HepG2 (cell line): ENCODE measurements around the gene DIP2C. TPM values are rescaled to one million over a fixed set of nuclear protein-coding genes. Genes with fewer than 3 reads are reported as not detected.

ENCODE experiments used
- ATAC-seq: fragments of 200-7000 bp; cut with Tn5 transposase; 3 replicates; pipeline ENCODE4 v1.9.1; 2020; ENCODE audit warnings: mild to moderate bottlenecking, moderate library complexity
- BruUV-seq: library from RNA; stranded (reverse); fragments of 400-500 nt; replicated peaks from 2 replicates; lab custom pipeline; 2021; lab: Mats Ljungman, UMichigan
- CTCF ChIA-PET: fragments of 300-600 bp; formaldehyde crosslinking; extraction: SDS; loops from one replicate; lab custom pipeline; 2021; ENCODE audit warnings: low total read pairs, inconsistent platforms, low intra/inter-chr PET ratio; lab: Yijun Ruan, JAX
- POLR2A ChIA-PET: fragments of 350-600 bp; sonication (Branson Sonifier 250); formaldehyde crosslinking; loops from one replicate; lab custom pipeline; 2020; ENCODE audit warnings: antibody characterized with exemption, inconsistent platforms; lab: Yijun Ruan, JAX
- DNase-seq: peaks from one replicate; pipeline ENCODE4 v3.0.0-alpha.2; 2015; ENCODE audit warnings: low spot score
- FAIRE-seq: peaks from 3 replicates; lab custom pipeline; 2011; peaks lifted over from hg19 to GRCh38; lab: Jason Lieb, UNC
- H2AFZ ChIP-seq: one replicate; pipeline ENCODE4 v1.6.1; 2011; ENCODE audit warnings: low read length, inconsistent platforms
- H3K27ac ChIP-seq: fragments of 300-600 bp; 3 replicates; pipeline ENCODE4 v1.8.0; 2011; ENCODE audit warnings: mixed run types, mild to moderate bottlenecking, mixed read lengths, low read length, inconsistent platforms; ENCODE audit not compliant: insufficient read depth; ENCODE audit errors: extremely low read length
- H3K27me3 ChIP-seq, 2 experiments: fragments of 200-600 bp in 1 of 2; 2 replicates in 1 of 2; 3 replicates in 1 of 2; pipeline versions ENCODE4 v1.6.0 to v1.8.0; 2011; ENCODE audit warnings: low read length in 2 of 2, mild to moderate bottlenecking in 2 of 2, moderate library complexity in 2 of 2, inconsistent platforms in 1 of 2; ENCODE audit not compliant: insufficient read depth in 2 of 2, control insufficient read depth in 1 of 2
- H3K36me3 ChIP-seq, 2 experiments: fragments of 200-600 bp in 1 of 2; replicated peaks in 1 of 2; 2 replicates in 1 of 2; 3 replicates in 1 of 2; pipeline versions ENCODE4 v1.5.1 to v1.8.0; 2011; ENCODE audit warnings: low read length in 2 of 2, inconsistent platforms in 1 of 2; ENCODE audit not compliant: insufficient read depth in 2 of 2, control insufficient read depth in 1 of 2
- H3K4me1 ChIP-seq: 2 replicates; pipeline ENCODE4 v1.5.1; 2012; ENCODE audit warnings: low read length, inconsistent platforms; ENCODE audit not compliant: insufficient read depth
- H3K4me2 ChIP-seq: 2 replicates; pipeline ENCODE4 v1.6.0; 2011; ENCODE audit warnings: low read depth, low read length, inconsistent platforms
- H3K4me3 ChIP-seq, 3 experiments: fragments of 200-600 bp in 1 of 3; sonication (generic), shearing (Covaris generic) in 1 of 3; replicated peaks in 1 of 3; 2 replicates each; pipeline ENCODE4 v1.5.1; 2011 to 2016; ENCODE audit warnings: low read length in 3 of 3, inconsistent platforms in 2 of 3, low read depth in 2 of 3, mild to moderate bottlenecking in 2 of 3, control low read depth in 1 of 3, mixed read lengths in 1 of 3; ENCODE audit not compliant: insufficient read depth in 1 of 3
- H3K79me2 ChIP-seq: one replicate; pipeline ENCODE4 v1.6.1; 2011; ENCODE audit warnings: low read length, inconsistent platforms; ENCODE audit not compliant: insufficient read depth
- H3K9ac ChIP-seq: 2 replicates; pipeline ENCODE4 v1.6.0; 2011; ENCODE audit warnings: mild to moderate bottlenecking, low read depth, low read length, inconsistent platforms; ENCODE audit not compliant: insufficient read depth
- H3K9me3 ChIP-seq: 2 replicates; pipeline ENCODE4 v1.5.1; 2012; ENCODE audit warnings: mild to moderate bottlenecking, low read length
- H4K20me1 ChIP-seq: 2 replicates; pipeline ENCODE4 v1.6.0; 2011; ENCODE audit warnings: inconsistent platforms, mild to moderate bottlenecking, low read length, moderate library complexity; ENCODE audit not compliant: insufficient read depth
- RCOR2 ChIP-seq: IDR thresholded peaks from 2 replicates; pipeline ENCODE4 v1.6.1; 2016; ENCODE audit warnings: missing biosample characterization, missing genetic modification reagents
- RERE ChIP-seq: IDR thresholded peaks from 2 replicates; pipeline ENCODE4 v1.6.1; 2016; ENCODE audit warnings: low read depth, missing genetic modification reagents, missing compliant biosample characterization
- RNF2 ChIP-seq: fragments of 450-650 bp; conservative IDR thresholded peaks from 2 replicates; pipeline ENCODE4 v1.6.1; 2016; ENCODE audit warnings: low read depth
- SP140L ChIP-seq: sonication (generic); formaldehyde crosslinking; IDR thresholded peaks from 2 replicates; pipeline ENCODE4 v1.4.0; 2020; ENCODE audit warnings: missing genetic modification reagents, borderline replicate concordance
- U2AF2 ChIP-seq: fragments of 200-400 bp; formaldehyde crosslinking; IDR thresholded peaks from 2 replicates; pipeline ENCODE4 v1.6.1; 2017; ENCODE audit warnings: low read depth, mild to moderate bottlenecking, low read length
- ZNF296 ChIP-seq: sonication (generic); formaldehyde crosslinking; conservative IDR thresholded peaks from 2 replicates; pipeline ENCODE4 v1.5.0; 2020; ENCODE audit warnings: mild to moderate bottlenecking, missing genetic modification reagents
- ZNF30 ChIP-seq: sonication (generic); formaldehyde crosslinking; IDR thresholded peaks from 2 replicates; pipeline ENCODE4 v1.5.0; 2020; ENCODE audit warnings: mild to moderate bottlenecking, missing genetic modification reagents
- ZNF549 ChIP-seq: sonication (generic); formaldehyde crosslinking; IDR thresholded peaks from 2 replicates; pipeline ENCODE4 v1.5.0; 2020; ENCODE audit warnings: missing genetic modification reagents
- ZNF883 ChIP-seq: sonication (generic); formaldehyde crosslinking; IDR thresholded peaks from 2 replicates; pipeline ENCODE4 v1.5.1; 2020; ENCODE audit warnings: mild to moderate bottlenecking, missing genetic modification reagents; ENCODE audit errors: not compliant biosample characterization
- WGBS: methylation state at CpG from one replicate; pipeline ENCODE4 v1.1.6; 2017; ENCODE audit warnings: low lambda C conversion rate; 5-methylcytosine and 5-hydroxymethylcytosine counted together
- in situ Hi-C: cut with HindIII; loops from 2 replicates; pipeline ENCODE4 v1.10.0; 2017; ENCODE audit warnings: low pct_unique_long_range_greater_than_20kb; ENCODE audit not compliant: extremely low pct_ligation_motif_present
- intact Hi-C: fragments of 100-400 bp; cut with micrococcal nuclease; formaldehyde crosslinking; loops from one replicate; pipeline ENCODE4 v1.10.0; 2022; ENCODE audit not compliant: unreplicated experiment
- polyA plus RNA-seq, 8 experiments: library from polyadenylated mRNA; depleted of rRNA in 3 of 8; stranded (reverse) in 7 of 8; unstranded in 1 of 8; fragments of >200 nt; fragmentation: Illumina TruSeq in 4 of 8; extraction: Trizol in 4 of 8; gene quantifications; 2 replicates each; pipeline versions ENCODE4 v1.2.1 to v1.2.3, GENCODE V29; 2011 to 2016; ENCODE audit warnings: low read depth in 4 of 8, missing spikeins in 1 of 8, mixed read lengths in 1 of 8; ENCODE audit not compliant: insufficient read depth in 1 of 8
- total RNA-seq, 5 experiments: library from RNA; depleted of rRNA; stranded (reverse); fragments of >200 nt; fragmentation: Illumina TruSeq; extraction: Trizol; gene quantifications; 2 replicates each; pipeline ENCODE4 v1.2.3, GENCODE V29; 2016; ENCODE audit warnings: low read depth in 1 of 5
- TF ChIP-seq, protein P1 (sequence below): sonication (generic); formaldehyde crosslinking; IDR thresholded peaks from 2 replicates; pipeline ENCODE4 v1.5.1; 2020; ENCODE audit warnings: mild to moderate bottlenecking, missing genetic modification reagents, borderline replicate concordance
- TF ChIP-seq, protein P2 (sequence below), 2 experiments: sonication (generic) in 1 of 2; formaldehyde crosslinking in 1 of 2; IDR thresholded peaks; 2 replicates each; pipeline versions ENCODE4 v1.4.0 to v1.6.1; 2018 to 2020; ENCODE audit warnings: missing genetic modification reagents in 2 of 2, borderline replicate concordance in 1 of 2, low read depth in 1 of 2, mild to moderate bottlenecking in 1 of 2, missing biosample characterization in 1 of 2

The DIP2C gene
- total and polyA plus RNA-seq, 2 of the 13 experiments (the other 11 are each of a cell fraction or from before 2014, with no cell fraction given): 2.2 to 2.7 TPM

DNA sequence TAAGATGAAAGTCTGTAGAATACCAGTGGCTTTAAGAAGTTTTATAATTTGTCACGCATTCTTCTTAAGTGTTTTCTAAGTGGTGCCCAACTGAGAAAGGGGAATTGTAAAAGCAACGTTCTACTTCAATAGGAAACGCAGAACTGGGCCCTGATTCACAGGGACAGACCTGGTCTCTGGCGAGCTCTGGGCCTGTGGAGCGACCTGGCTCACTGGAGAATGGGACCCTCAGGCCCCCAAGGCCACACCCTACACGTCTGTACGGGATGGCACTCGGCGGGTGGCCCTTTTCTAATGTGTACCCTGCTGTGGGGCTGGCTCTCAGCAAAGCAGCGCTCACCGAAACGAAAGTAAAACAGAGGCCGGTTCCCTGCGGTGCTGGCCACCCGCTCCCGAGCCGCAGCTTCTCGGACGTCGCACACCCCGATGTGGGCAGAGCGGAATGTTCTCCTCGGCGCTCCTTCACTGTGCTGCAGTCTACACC lies 205.0 kb downstream of the DIP2C start (continued):
- no peak for TF ChIP-seq U2AF2

DNA sequence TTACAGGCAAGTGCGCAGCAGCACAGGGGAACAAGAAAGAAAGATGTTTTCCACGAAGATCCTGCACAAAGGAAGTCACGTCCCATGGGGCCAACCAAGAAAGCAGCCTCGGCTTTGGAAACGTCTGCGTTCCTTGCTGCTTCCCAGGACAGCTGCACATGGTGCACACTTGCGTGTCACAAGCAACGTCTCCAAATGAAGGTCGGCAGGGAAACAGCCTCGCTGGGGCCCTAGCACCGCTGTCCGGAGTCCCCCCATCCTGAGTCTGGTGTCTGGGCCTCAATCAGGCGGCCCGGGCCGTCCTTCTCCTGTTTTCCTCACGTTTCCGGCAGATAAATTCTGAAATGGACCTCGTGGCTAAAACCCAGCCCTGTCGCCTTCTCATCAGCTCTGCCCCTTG lies 206.2 kb downstream of the DIP2C start:
- in situ Hi-C loops (no loop called here), intact Hi-C loops (no loop called here)
- Histone ChIP-seq H3K27me3 (no peaks in the 10 kb centered on the region), H3K4me1 (no peaks in the 10 kb centered on the region), H3K9ac (no peak overlapping the region), H2AFZ (no peak overlapping the region), H3K27ac (no peak overlapping the region), H3K4me3 (no peak overlapping the region), H3K79me2 (no peaks in the 10 kb centered on the region), H4K20me1 (no peaks in the 10 kb centered on the region), H3K9me3 (no peaks in the 10 kb centered on the region), H3K36me3 (no peaks in the 10 kb centered on the region), H3K4me2 (no peak overlapping the region)
- no peak for ATAC-seq
- WGBS: 91% methylated on average over 19 of the region's 19 CpGs
- FAIRE-seq: no peak
- ChIA-PET POLR2A (no interaction called here), CTCF (no interaction called here)
- no peak for DNase-seq
- no TSS peak for BruUV-seq
- TF ChIP-seq RCOR2 (CRISPR knock-in tag) (no peak), RERE (no peak), ZNF296 (CRISPR knock-in tag) (no peak), ZNF883 (CRISPR knock-in tag) (no peak), ZNF549 (CRISPR knock-in tag) (no peak), SP140L (CRISPR knock-in tag) (no peak), ZNF30 (no peak), RNF2 (no peak)
- TF ChIP-seq, protein P1, sequence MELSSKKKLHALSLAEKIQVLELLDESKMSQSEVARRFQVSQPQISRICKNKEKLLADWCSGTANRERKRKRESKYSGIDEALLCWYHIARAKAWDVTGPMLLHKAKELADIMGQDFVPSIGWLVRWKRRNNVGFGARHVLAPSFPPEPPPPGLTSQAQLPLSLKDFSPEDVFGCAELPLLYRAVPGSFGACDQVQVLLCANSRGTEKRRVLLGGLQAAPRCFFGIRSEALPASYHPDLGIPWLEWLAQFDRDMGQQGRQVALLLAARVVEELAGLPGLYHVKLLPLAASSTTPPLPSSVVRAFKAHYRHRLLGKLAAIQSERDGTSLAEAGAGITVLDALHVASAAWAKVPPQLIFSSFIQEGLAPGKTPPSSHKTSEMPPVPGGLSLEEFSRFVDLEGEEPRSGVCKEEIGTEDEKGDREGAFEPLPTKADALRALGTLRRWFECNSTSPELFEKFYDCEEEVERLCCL: no peak
- TF ChIP-seq, protein P2, sequence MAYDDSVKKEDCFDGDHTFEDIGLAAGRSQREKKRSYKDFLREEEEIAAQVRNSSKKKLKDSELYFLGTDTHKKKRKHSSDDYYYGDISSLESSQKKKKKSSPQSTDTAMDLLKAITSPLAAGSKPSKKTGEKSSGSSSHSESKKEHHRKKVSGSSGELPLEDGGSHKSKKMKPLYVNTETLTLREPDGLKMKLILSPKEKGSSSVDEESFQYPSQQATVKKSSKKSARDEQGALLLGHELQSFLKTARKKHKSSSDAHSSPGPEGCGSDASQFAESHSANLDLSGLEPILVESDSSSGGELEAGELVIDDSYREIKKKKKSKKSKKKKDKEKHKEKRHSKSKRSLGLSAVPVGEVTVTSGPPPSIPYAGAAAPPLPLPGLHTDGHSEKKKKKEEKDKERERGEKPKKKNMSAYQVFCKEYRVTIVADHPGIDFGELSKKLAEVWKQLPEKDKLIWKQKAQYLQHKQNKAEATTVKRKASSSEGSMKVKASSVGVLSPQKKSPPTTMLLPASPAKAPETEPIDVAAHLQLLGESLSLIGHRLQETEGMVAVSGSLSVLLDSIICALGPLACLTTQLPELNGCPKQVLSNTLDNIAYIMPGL (CRISPR knock-in tag; IDR thresholded peaks at IDR 0.05; ENCODE audit: borderline replicate concordance in 1 of 2, low read depth in 1 of 2): no peak
